GM12891 (cell line): Measurements from ENCODE around the gene LTA4H.

ENCODE experiments used
- PAX5 ChIP-seq: IDR thresholded peaks from 2 replicates; pipeline ENCODE4 v1.6.1; 2011; ENCODE audit warnings: low read length, moderate library complexity, mild to moderate bottlenecking; ENCODE audit not compliant: insufficient read depth, severe bottlenecking
- POLR2A ChIP-seq: IDR thresholded peaks from 2 replicates; pipeline ENCODE4 v1.6.1; 2011; ENCODE audit warnings: low read depth, low read length, control low read depth
- POLR2AphosphoS5 ChIP-seq: IDR thresholded peaks from 2 replicates; pipeline ENCODE4 v1.6.1; 2011; ENCODE audit warnings: low read depth, low read length, control low read depth
- POU2F2 ChIP-seq: IDR thresholded peaks from 2 replicates; pipeline ENCODE4 v1.6.1; 2011; ENCODE audit warnings: low read depth, mild to moderate bottlenecking, control low read depth, low read length, moderate library complexity
- SPI1 ChIP-seq: IDR thresholded peaks from 2 replicates; pipeline ENCODE4 v1.6.1; 2011; ENCODE audit warnings: low read depth, low read length, control low read depth
- TAF1 ChIP-seq: IDR thresholded peaks from 2 replicates; pipeline ENCODE4 v1.6.1; 2011; ENCODE audit warnings: low read depth, low read length, control low read depth

GRCh38 chr12:96007729-96008128, 27.7 kb downstream of the LTA4H start:
- no peak for TF ChIP-seq POLR2A
- TF ChIP-seq POLR2AphosphoS5, result no peak
- TF ChIP-seq PAX5, result no peak
- TF ChIP-seq TAF1, result no peak
- TF ChIP-seq SPI1, result no peak
- no peak for TF ChIP-seq POU2F2
